D721Med (cell line): ENCODE data around the gene OSTF1.

Source experiments
- DNase-seq: peaks from one replicate; pipeline ENCODE4 v3.0.0; 2011; ENCODE audit warnings: low spot score; ENCODE audit not compliant: insufficient read length
- FAIRE-seq: peaks from 2 replicates; lab custom pipeline; 2011; peaks lifted over from hg19 to GRCh38; lab: Jason Lieb, UNC
- TF ChIP-seq, protein P1 (sequence below): IDR thresholded peaks from 2 replicates; pipeline ENCODE4 v1.5.1; 2012; ENCODE audit warnings: mild to moderate bottlenecking, control low read depth; ENCODE audit not compliant: insufficient read depth; ENCODE audit errors: missing control alignments

The OSTF1 gene

GRCh38 chr9:75106857-75107256 lies 18.5 kb downstream of the OSTF1 start:
- DNase-seq (no peak), FAIRE-seq (no peak)
- TF ChIP-seq, protein P1, sequence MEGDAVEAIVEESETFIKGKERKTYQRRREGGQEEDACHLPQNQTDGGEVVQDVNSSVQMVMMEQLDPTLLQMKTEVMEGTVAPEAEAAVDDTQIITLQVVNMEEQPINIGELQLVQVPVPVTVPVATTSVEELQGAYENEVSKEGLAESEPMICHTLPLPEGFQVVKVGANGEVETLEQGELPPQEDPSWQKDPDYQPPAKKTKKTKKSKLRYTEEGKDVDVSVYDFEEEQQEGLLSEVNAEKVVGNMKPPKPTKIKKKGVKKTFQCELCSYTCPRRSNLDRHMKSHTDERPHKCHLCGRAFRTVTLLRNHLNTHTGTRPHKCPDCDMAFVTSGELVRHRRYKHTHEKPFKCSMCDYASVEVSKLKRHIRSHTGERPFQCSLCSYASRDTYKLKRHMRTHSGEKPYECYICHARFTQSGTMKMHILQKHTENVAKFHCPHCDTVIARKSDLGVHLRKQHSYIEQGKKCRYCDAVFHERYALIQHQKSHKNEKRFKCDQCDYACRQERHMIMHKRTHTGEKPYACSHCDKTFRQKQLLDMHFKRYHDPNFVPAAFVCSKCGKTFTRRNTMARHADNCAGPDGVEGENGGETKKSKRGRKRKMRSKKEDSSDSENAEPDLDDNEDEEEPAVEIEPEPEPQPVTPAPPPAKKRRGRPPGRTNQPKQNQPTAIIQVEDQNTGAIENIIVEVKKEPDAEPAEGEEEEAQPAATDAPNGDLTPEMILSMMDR = no peak

- TF ChIP-seq, protein P1 = no peak
- FAIRE-seq (no peak), DNase-seq (no peak)
Observed at GRCh38 chr9:75108571-75108970, 20.3 kb downstream of the OSTF1 start.

DNA sequence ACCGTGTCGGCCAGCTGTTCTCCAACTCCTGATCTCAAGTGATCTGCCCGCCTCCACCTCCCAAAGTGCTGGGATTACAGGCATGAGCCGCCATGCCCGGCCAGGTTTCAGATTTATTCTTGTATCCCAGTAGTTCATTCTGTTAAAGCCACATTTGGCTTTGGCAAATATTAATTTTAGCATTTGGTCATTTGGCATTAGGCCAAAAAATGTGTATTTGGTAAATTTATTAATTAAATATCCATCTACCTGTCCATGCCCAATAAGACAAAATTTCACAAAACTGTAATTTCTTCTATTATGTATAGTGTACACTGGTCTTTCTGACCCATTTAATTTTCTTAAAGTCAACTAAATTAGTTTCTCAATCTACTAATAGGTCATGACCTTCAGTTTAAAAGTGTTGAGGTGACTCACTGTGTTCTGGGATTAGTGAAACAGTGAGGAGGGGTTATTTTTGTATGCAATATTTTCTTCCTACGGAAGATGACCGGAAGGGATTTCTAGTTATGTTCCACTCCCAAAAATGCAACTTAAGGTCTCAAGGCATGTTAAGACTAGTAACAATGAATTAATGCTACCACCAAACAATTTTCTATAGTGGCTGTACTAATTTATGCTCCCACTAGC lies 21.0 kb downstream of the OSTF1 start:
- FAIRE-seq = no peak
- TF ChIP-seq, protein P1 = no peak
- DNase-seq = no peak

GRCh38 chr9:75111019-75111622 lies 22.8 kb downstream of the OSTF1 start:
- TF ChIP-seq, protein P1 = no peak
- no peak for FAIRE-seq

DNA sequence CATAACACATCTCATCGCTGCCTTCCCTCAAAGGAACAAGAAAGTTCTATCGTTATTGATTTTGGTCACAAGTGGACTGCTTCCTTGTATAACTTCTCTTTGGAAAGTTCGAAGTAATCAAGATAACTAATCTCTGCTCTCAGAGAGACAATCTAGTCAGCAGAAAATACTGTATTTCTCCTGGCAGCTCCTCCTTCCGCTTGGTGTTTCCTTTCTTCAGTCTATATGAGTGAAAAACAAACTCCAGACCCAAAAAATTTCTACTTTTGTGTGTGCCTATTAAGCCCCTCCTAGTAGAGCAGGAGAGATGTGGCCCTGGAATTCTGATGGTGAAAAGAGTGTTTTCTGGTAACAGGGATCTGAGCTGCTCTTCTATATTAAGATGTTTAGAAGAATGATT lies 24.5 kb downstream of the OSTF1 start:
- no peak for FAIRE-seq
- TF ChIP-seq, protein P1 = no peak
- DNase-seq = no peak

More at GRCh38 chr9:75111019-75111622, 22.8 kb downstream of the OSTF1 start:
- DNase-seq = no peak

- DNase-seq (no peak), FAIRE-seq (no peak)
- TF ChIP-seq, protein P1 = no peak
Observed at GRCh38 chr9:75116306-75116705, 28.0 kb downstream of the OSTF1 start.

GRCh38 chr9:75117564-75117963 lies 29.2 kb downstream of the OSTF1 start:
- TF ChIP-seq, protein P1 = no peak
- no peak for DNase-seq
- FAIRE-seq = no peak
